Vagina (tissue), 2 donors: ENCODE results near the gene TMEM30A.

Source experiments
- POLR2A ChIP-seq, 2 donors: fragments of 450-650 bp; IDR thresholded peaks; one replicate each; pipeline ENCODE4 v1.6.1; 2017; ENCODE audit warnings: antibody characterized with exemption in 2 of 2, mild to moderate bottlenecking in 2 of 2, moderate library complexity in 2 of 2
- TF ChIP-seq, protein P1 (sequence below), 3 experiments: fragments of 450-650 bp in 2 of 3; fragments of 200-600 bp in 1 of 3; sonication (generic) in 1 of 3; IDR thresholded peaks; one replicate each; pipeline ENCODE4 v1.5.1; 2017 to 2019; ENCODE audit warnings: antibody characterized with exemption in 3 of 3, mild to moderate bottlenecking in 2 of 3, moderate library complexity in 2 of 3

DNA sequence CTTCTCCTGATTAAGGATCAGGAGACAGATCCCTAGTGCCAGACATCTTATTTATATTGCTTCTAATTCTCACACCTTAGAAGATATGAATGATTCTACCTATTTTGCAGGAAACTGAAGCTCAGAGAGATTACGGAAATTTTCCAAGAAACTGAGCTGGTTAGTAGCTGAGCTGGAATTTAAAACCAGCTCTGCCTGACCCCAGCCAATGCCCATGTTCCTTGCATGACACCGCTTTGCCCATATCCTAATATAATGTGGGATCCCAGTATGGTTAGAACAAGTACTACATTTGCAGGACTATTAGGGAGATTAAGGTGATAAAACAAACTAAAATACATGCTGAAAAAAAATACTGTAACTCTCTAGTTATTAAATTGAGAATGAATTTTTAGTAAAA is 1.9 kb downstream of the TMEM30A start:
- TF ChIP-seq, protein P1, sequence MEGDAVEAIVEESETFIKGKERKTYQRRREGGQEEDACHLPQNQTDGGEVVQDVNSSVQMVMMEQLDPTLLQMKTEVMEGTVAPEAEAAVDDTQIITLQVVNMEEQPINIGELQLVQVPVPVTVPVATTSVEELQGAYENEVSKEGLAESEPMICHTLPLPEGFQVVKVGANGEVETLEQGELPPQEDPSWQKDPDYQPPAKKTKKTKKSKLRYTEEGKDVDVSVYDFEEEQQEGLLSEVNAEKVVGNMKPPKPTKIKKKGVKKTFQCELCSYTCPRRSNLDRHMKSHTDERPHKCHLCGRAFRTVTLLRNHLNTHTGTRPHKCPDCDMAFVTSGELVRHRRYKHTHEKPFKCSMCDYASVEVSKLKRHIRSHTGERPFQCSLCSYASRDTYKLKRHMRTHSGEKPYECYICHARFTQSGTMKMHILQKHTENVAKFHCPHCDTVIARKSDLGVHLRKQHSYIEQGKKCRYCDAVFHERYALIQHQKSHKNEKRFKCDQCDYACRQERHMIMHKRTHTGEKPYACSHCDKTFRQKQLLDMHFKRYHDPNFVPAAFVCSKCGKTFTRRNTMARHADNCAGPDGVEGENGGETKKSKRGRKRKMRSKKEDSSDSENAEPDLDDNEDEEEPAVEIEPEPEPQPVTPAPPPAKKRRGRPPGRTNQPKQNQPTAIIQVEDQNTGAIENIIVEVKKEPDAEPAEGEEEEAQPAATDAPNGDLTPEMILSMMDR (IDR thresholded peaks at IDR 0.05) = no peak
- TF ChIP-seq POLR2A (IDR thresholded peaks at IDR 0.05) = no peak
